HG03139 (cell line): Measurements from ENCODE around the gene TNFRSF4.
"Not testable (repeated sequence)": the region's sequence is repeated elsewhere in the genome, so short reads cannot be mapped to it uniquely, and the experiment has no call there.

Experiments
- ATAC-seq: cut with Tn5 transposase; IDR thresholded peaks from one replicate; pipeline ENCODE4 v1.9.1; 2021; ENCODE audit not compliant: unreplicated experiment

TNFRSF4 gene

GRCh38 chr1:1204425-1204920 lies 9.5 kb downstream of the TNFRSF4 start:
- no peak for ATAC-seq

GRCh38 chr1:1203561-1204424 lies 10.2 kb downstream of the TNFRSF4 start:
- ATAC-seq = no peak

GRCh38 chr1:1202831-1203560 lies 11.0 kb downstream of the TNFRSF4 start:
- no peak for ATAC-seq

GRCh38 chr1:1200876-1201810 lies 12.8 kb downstream of the TNFRSF4 start:
- no peak for ATAC-seq

- no peak for ATAC-seq
These were observed 13.7 kb downstream of the TNFRSF4 start for GRCh38 chr1:1199961-1200875.

GRCh38 chr1:1199141-1199960 lies 14.6 kb downstream of the TNFRSF4 start:
- ATAC-seq = no peak

- ATAC-seq = no peak
These were observed 15.4 kb downstream of the TNFRSF4 start for GRCh38 chr1:1198423-1199140.

GRCh38 chr1:1197551-1198422 lies 16.2 kb downstream of the TNFRSF4 start:
- ATAC-seq = no peak

GRCh38 chr1:1197188-1197500 lies 16.8 kb downstream of the TNFRSF4 start:
- no peak for ATAC-seq

- ATAC-seq = no peak
These were observed 17.3 kb downstream of the TNFRSF4 start for GRCh38 chr1:1196431-1197187.

- not testable (repeated sequence) for ATAC-seq
These were observed 18.2 kb downstream of the TNFRSF4 start for GRCh38 chr1:1195726-1196125.

- no peak for ATAC-seq
These were observed 19.2 kb downstream of the TNFRSF4 start for GRCh38 chr1:1194723-1195122.

- no peak for ATAC-seq
These were observed 22.2 kb downstream of the TNFRSF4 start for GRCh38 chr1:1191734-1192133.

GRCh38 chr1:1189111-1189510 lies 24.8 kb downstream of the TNFRSF4 start:
- no peak for ATAC-seq

GRCh38 chr1:1187938-1188337 lies 26.0 kb downstream of the TNFRSF4 start:
- ATAC-seq = no peak

GRCh38 chr1:1185101-1185765 lies 28.7 kb downstream of the TNFRSF4 start:
- ATAC-seq = no peak
